GM13977 (cell line): Measurements from ENCODE around the gene KRTAP5-10.
"Not testable (repeated sequence)": the region's sequence is repeated elsewhere in the genome, so short reads cannot be mapped to it uniquely, and the experiment has no call there.

Experiments used
- DNase-seq: peaks from one replicate; pipeline ENCODE4 v3.0.0; 2012; ENCODE audit warnings: low spot score
- CTCF ChIP-seq: IDR thresholded peaks from 2 replicates; pipeline ENCODE4 v1.5.1; 2012; ENCODE audit warnings: mild to moderate bottlenecking, control low read depth; ENCODE audit not compliant: insufficient read depth; ENCODE audit errors: extremely low read depth, missing control alignments
- in situ Hi-C: fragments of 300-500 bp; cut with MboI; formaldehyde crosslinking; loops from one replicate; pipeline ENCODE4 v1.12.0; 2022; ENCODE audit warnings: low sequenced_read_pairs, low pct_unique_long_range_greater_than_20kb, mixed read lengths, inconsistent platforms; ENCODE audit not compliant: unreplicated experiment

The KRTAP5-10 gene

GRCh38 chr11:71565263-71565662, at the start of gene KRTAP5-10:
TSS of gene KRTAP5-10 (plus strand) at chr11:71565563. CDS start at chr11:71565588, 25 bp downstream.
- TF ChIP-seq CTCF, result no peak
- in situ Hi-C loops, result no loop called here

GRCh38 chr11:71518506-71519471, 46.6 kb upstream of the KRTAP5-10 start:
- no peak for TF ChIP-seq CTCF
- in situ Hi-C loops, result no loop called here
- DNase-seq, result no peak

More at GRCh38 chr11:71565263-71565662, at the start of gene KRTAP5-10:
- DNase-seq, result no peak

- DNase-seq, result no peak
- in situ Hi-C loops, result no loop called here
- no peak for TF ChIP-seq CTCF
Measured at GRCh38 chr11:71519546-71519945, 45.8 kb upstream of the KRTAP5-10 start.

DNA sequence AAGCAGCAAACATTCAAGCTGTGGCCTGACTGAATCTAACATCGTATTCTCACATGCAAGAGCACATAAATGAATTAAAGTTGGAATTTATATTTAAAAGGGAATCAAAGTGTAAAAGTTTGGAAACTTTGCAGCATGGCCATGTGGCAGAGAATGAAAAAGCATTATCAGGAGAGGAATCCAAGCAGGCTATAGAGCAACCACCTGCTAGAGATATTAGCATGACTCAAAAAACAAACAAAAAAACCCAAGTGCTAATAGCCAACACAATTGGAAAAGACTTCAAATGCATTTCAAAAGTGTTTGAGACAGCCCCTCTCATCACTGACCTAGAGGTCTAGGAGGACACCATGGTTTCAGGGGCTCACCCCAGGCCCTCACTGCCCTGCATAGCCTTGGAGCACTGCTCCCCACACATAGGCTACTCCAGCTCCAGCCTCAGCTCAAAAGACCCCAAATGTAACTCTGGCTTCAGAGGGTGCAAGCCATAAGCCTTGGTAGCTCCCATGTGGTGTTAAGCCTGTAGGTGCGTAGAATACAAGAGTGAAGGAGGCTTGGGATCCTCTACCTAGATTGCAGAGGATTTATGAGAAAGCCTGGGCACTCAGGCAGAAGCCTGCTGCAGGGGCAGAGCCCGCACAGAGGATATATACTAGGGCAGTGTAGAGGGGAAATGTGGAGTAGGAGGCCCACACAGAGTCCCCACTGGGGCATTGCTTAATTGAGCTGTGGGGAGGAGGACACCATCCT, 40.0 kb upstream of the KRTAP5-10 start:
- no peak for TF ChIP-seq CTCF
- no peak for DNase-seq
- in situ Hi-C loops, result loop anchor here (5.0 kb wide), 1 partner anchor 37 kb away; no protein-coding TSS in a partner anchor

GRCh38 chr11:71525938-71526495, 39.3 kb upstream of the KRTAP5-10 start:
- in situ Hi-C loops, result loop anchor here (5.0 kb wide), 1 partner anchor 36 kb away; no protein-coding TSS in a partner anchor
- DNase-seq, result no peak
- TF ChIP-seq CTCF, result no peak

DNA sequence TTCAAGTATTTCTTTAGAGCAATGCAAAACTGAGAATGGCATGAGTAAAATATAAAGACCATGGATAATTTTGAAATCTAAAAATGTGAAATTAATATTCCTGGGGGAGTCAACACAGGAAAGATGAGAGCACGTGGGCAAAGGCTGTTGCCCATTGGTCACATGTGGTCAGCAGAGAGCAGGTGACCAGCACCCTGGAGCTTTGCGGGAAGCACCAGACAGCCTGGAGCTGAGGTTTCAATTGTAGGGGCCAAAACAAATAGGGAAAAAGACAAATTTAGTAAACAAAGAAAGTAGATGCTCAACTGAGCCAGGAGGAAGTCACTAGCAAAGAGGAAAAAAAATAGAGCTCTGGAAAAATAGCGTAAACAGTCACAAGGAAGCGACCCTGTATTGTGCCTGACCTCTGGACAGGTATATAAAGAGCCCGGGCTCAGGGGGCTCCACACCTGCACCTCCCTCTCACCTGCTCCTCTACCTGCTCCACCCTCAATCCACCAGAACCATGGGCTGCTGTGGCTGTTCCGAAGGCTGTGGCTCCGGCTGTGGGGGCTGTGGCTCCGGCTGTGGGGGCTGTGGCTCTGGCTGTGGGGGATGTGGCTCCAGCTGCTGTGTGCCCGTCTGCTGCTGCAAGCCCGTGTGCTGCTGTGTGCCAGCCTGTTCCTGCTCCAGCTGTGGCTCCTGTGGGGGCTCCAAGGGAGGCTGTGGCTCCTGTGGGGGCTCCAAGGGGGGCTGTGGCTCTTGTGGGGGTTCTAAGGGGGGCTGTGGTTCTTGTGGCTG, 38.4 kb upstream of the KRTAP5-10 start, which contains the start of gene KRTAP5-7:
TSS of gene KRTAP5-7 (plus strand) at position 472 of the 780 bp plus-strand sequence. CDS start at position 506, 34 bp downstream.
- in situ Hi-C loops, result loop anchor here (5.0 kb wide), 1 partner anchor 35 kb away; no protein-coding TSS in a partner anchor
- DNase-seq, result not testable (repeated sequence)
